ENCODE measurements around the gene TACR1. TPM values are rescaled to one million over a fixed set of nuclear protein-coding genes. Genes with fewer than 3 reads are reported as not detected.

The TACR1 gene
- total RNA-seq, 4 donors from 2014 or later = 0.04 to 3.6 (median 1.2) TPM

DNA sequence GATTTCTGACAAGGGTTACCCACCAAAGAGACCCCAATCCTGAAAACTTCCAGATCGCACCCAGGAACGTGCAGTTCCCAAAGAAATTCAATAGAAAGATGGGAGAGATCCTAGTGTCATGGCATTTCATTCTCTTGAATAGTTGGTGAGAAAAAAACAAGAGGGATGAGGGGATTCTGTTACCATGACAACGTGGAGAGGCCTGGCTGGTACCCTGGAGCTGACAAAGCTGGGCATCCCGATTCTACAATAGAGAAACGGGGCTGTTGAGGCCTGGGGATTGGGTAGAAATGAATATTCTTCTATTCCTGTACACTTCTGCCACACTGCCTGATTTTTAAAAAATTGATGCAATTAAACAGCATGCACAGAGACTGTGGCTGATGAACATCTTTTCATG, 199.9 kb downstream of the TACR1 start:
- intact Hi-C loops (cut with DNase I) = no loop called here
- H3K4me1 ChIP-seq = no peaks in the 10 kb centered on the region
- H3K27me3 ChIP-seq = no peaks in the 10 kb centered on the region
- 95% methylated on average over 5 of the region's 5 CpGs for WGBS, 2 donors
- H3K36me3 ChIP-seq = no peaks in the 10 kb centered on the region
- no peak overlapping the region for H3K4me3 ChIP-seq
- no peak for DNase-seq
- H3K9me3 ChIP-seq = no peaks in the 10 kb centered on the region
- no peak for TF ChIP-seq POLR2A (IDR thresholded peaks at IDR 0.05)
- TF ChIP-seq, protein P1, sequence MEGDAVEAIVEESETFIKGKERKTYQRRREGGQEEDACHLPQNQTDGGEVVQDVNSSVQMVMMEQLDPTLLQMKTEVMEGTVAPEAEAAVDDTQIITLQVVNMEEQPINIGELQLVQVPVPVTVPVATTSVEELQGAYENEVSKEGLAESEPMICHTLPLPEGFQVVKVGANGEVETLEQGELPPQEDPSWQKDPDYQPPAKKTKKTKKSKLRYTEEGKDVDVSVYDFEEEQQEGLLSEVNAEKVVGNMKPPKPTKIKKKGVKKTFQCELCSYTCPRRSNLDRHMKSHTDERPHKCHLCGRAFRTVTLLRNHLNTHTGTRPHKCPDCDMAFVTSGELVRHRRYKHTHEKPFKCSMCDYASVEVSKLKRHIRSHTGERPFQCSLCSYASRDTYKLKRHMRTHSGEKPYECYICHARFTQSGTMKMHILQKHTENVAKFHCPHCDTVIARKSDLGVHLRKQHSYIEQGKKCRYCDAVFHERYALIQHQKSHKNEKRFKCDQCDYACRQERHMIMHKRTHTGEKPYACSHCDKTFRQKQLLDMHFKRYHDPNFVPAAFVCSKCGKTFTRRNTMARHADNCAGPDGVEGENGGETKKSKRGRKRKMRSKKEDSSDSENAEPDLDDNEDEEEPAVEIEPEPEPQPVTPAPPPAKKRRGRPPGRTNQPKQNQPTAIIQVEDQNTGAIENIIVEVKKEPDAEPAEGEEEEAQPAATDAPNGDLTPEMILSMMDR (IDR thresholded peaks at IDR 0.05) = no peak
- no peak overlapping the region for H3K27ac ChIP-seq

Small RNA genes lying within 50 kb of the gene (small RNA-seq; reads per million reads assigned to genes)
- gene MIR5000 = 0.14 to 0.95 (median 0.16) reads per million in 4 donors

Other genes starting within 250 kb of the TACR1 start
- 10 to 100 TPM; 14.3 to 30.8 (median 20.3) TPM for gene POLE4, start 240.9 kb downstream of the TACR1 start, total RNA-seq

Data from esophagus squamous epithelium (tissue), 5 donors.